Transverse colon (tissue), 4 donors: Measurements from ENCODE around the gene AQP5. TPM values are rescaled to one million over a fixed set of nuclear protein-coding genes. Genes with fewer than 3 reads are reported as not detected.

Experiments used
- DNase-seq: peaks from one replicate; pipeline ENCODE4 v3.0.0-alpha.2; 2019
- H3K27ac ChIP-seq, 4 donors: fragments of 200-600 bp; sonication (generic); 2 replicates each; pipeline ENCODE4 v1.5.1; 2016 to 2018; ENCODE audit warnings: inconsistent platforms in 4 of 4
- H3K27me3 ChIP-seq: fragments of 200-600 bp; sonication (generic); 2 replicates; pipeline ENCODE4 v1.5.1; 2017; ENCODE audit warnings: inconsistent platforms
- H3K36me3 ChIP-seq, 4 donors: fragments of 200-600 bp; sonication (generic); 2 replicates each; pipeline ENCODE4 v1.5.1; 2017 to 2019; ENCODE audit warnings: inconsistent platforms in 4 of 4
- H3K4me1 ChIP-seq, 4 donors: fragments of 200-600 bp; sonication (generic); 2 replicates each; pipeline ENCODE4 v1.5.1; 2017 to 2020; ENCODE audit warnings: inconsistent platforms in 4 of 4
- H3K4me3 ChIP-seq, 4 donors: fragments of 200-600 bp; sonication (generic); 1 replicate in 1 of 4; 2 replicates in 3 of 4; pipeline versions ENCODE4 v1.5.1 to v1.6.1; 2017 to 2019; ENCODE audit warnings: inconsistent platforms in 4 of 4
- H3K9me3 ChIP-seq, 2 donors: fragments of 200-600 bp; sonication (generic); 2 replicates each; pipeline ENCODE4 v1.5.1; 2017 to 2019; ENCODE audit warnings: inconsistent platforms in 2 of 2
- EP300 ChIP-seq: sonication (generic); formaldehyde crosslinking; IDR thresholded peaks from one replicate; pipeline ENCODE4 v1.6.1; 2017; ENCODE audit warnings: antibody characterized with exemption, low read depth
- POLR2A ChIP-seq: fragments of 450-650 bp; IDR thresholded peaks from one replicate; pipeline ENCODE4 v1.6.1; 2016; ENCODE audit warnings: antibody characterized with exemption, mild to moderate bottlenecking, moderate library complexity
- POLR2AphosphoS5 ChIP-seq, 3 donors: sonication (generic); formaldehyde crosslinking; IDR thresholded peaks; one replicate each; pipeline ENCODE4 v1.6.1; 2016; ENCODE audit warnings: antibody characterized with exemption in 3 of 3
- WGBS, 2 donors: methylation state at CpG; one replicate each; pipeline ENCODE4 v1.1.5; 2018; ENCODE audit warnings: low coverage in 1 of 2; 5-methylcytosine and 5-hydroxymethylcytosine counted together
- in situ Hi-C, 4 donors: fragments of 200-750 bp; cut with MboI; loops; one replicate each; pipeline versions ENCODE4 v1.15.0 to v1.15.1; 2017; ENCODE audit warnings: low sequenced_read_pairs in 3 of 4, low pct_ligation_motif_present in 1 of 4, low pct_unique_long_range_greater_than_20kb in 1 of 4
- intact Hi-C: fragments of 100-400 bp; cut with DNase I; formaldehyde crosslinking; loops from one replicate; pipeline ENCODE4 v1.15.1; 2023; ENCODE audit warnings: low total_unique reads
- total RNA-seq, 4 donors: library from RNA; depleted of rRNA; stranded (reverse); fragments of >200 nt; gene quantifications; one replicate each; pipeline ENCODE4 v1.1.0, GENCODE V29; 2016
- TF ChIP-seq, protein P1 (sequence below), 5 experiments: fragments of 200-600 bp in 3 of 5; fragments of 450-650 bp in 2 of 5; sonication (generic) in 3 of 5; IDR thresholded peaks; 1 replicate in 2 of 5; 2 replicates in 3 of 5; pipeline ENCODE4 v1.5.1; 2016 to 2017; ENCODE audit warnings: antibody characterized with exemption in 5 of 5, inconsistent platforms in 3 of 5, mild to moderate bottlenecking in 2 of 5, moderate library complexity in 1 of 5

The AQP5 gene
- total RNA-seq, 4 donors from 2014 or later: not detected

GRCh38 chr12:49939307-49939706 lies 22.4 kb upstream of the AQP5 start:
- no peaks in the 10 kb centered on the region for H3K27me3 ChIP-seq
- H3K4me1 ChIP-seq: peaks cover 0 to 4% (median 0%) of the 10 kb centered on the region in 4 donors
- no peak overlapping the region for H3K4me3 ChIP-seq
- H3K36me3 ChIP-seq: no peaks in the 10 kb centered on the region
- no peak overlapping the region for H3K27ac ChIP-seq
- in situ Hi-C loops: no loop called here
- intact Hi-C loops: no loop called here
- TF ChIP-seq POLR2A: no peak
- TF ChIP-seq, protein P1, sequence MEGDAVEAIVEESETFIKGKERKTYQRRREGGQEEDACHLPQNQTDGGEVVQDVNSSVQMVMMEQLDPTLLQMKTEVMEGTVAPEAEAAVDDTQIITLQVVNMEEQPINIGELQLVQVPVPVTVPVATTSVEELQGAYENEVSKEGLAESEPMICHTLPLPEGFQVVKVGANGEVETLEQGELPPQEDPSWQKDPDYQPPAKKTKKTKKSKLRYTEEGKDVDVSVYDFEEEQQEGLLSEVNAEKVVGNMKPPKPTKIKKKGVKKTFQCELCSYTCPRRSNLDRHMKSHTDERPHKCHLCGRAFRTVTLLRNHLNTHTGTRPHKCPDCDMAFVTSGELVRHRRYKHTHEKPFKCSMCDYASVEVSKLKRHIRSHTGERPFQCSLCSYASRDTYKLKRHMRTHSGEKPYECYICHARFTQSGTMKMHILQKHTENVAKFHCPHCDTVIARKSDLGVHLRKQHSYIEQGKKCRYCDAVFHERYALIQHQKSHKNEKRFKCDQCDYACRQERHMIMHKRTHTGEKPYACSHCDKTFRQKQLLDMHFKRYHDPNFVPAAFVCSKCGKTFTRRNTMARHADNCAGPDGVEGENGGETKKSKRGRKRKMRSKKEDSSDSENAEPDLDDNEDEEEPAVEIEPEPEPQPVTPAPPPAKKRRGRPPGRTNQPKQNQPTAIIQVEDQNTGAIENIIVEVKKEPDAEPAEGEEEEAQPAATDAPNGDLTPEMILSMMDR (IDR thresholded peaks at IDR 0.05): no peak
- no peak for TF ChIP-seq POLR2AphosphoS5 (IDR thresholded peaks at IDR 0.05)
- TF ChIP-seq EP300: no peak
- no peaks in the 10 kb centered on the region for H3K9me3 ChIP-seq
- no peak for DNase-seq

- Histone ChIP-seq H3K4me1 (peaks cover 0 to 4% (median 0%) of the 10 kb centered on the region in 4 donors), H3K36me3 (no peaks in the 10 kb centered on the region), H3K4me3 (no peak overlapping the region), H3K27ac (no peak overlapping the region), H3K9me3 (no peaks in the 10 kb centered on the region), H3K27me3 (no peaks in the 10 kb centered on the region)
- intact Hi-C loops: no loop called here
- TF ChIP-seq POLR2A (no peak), EP300 (no peak), POLR2AphosphoS5 (IDR thresholded peaks at IDR 0.05) (no peak)
- TF ChIP-seq, protein P1 (IDR thresholded peaks at IDR 0.05): no peak
- in situ Hi-C loops: no loop called here
- 86% methylated on average over 1 of the region's 1 CpG; no CpG with 5 or more reads in 1 of the 2 donors for WGBS, 2 donors
- no peak for DNase-seq
These were observed 22.0 kb upstream of the AQP5 start for GRCh38 chr12:49939707-49940106.

- Histone ChIP-seq H3K4me3 (no peak overlapping the region), H3K4me1 (peaks cover 0 to 17% (median 10%) of the 10 kb centered on the region in 4 donors), H3K27me3 (no peaks in the 10 kb centered on the region), H3K9me3 (no peaks in the 10 kb centered on the region), H3K36me3 (no peaks in the 10 kb centered on the region), H3K27ac (no peak overlapping the region)
- in situ Hi-C loops: no loop called here
- 68 to 81% methylated on average over 5 to 13 of the region's 13 CpGs for WGBS, 2 donors
- TF ChIP-seq POLR2A (no peak), POLR2AphosphoS5 (IDR thresholded peaks at IDR 0.05) (no peak), EP300 (no peak)
- TF ChIP-seq, protein P1 (IDR thresholded peaks at IDR 0.05): no peak
- intact Hi-C loops: no loop called here
- DNase-seq: no peak
These were observed 19.8 kb upstream of the AQP5 start for GRCh38 chr12:49941556-49942511.

DNA sequence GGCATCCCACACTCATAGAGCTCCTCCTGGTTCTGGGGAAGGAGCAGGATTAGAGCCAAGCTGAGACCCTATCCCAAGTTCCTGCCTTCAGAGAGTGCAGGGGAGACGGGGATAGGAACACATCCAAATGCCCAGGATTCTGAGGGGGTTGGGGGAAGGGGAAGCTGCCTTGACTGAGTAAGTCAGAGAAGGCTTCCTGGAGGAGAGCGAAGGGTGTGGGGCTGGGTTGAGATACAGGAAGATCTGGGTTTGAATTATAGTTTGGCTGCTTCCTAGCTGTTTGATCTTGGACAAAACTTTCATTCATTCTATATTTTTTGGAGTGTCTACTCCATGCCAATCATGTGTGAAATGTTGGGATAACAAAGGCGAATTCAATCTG lies 19.2 kb upstream of the AQP5 start:
- H3K27me3 ChIP-seq: no peaks in the 10 kb centered on the region
- intact Hi-C loops (no loop called here), in situ Hi-C loops (no loop called here)
- H3K9me3 ChIP-seq: no peaks in the 10 kb centered on the region
- WGBS, 2 donors: 87 to 92% methylated on average over 3 of the region's 3 CpGs
- peaks cover 0 to 17% (median 10%) of the 10 kb centered on the region in 4 donors for H3K4me1 ChIP-seq
- no peaks in the 10 kb centered on the region for H3K36me3 ChIP-seq
- H3K4me3 ChIP-seq: no peak overlapping the region
- DNase-seq: no peak
- no peak overlapping the region for H3K27ac ChIP-seq
- TF ChIP-seq POLR2AphosphoS5 (IDR thresholded peaks at IDR 0.05) (no peak), POLR2A (no peak)
